GM11168 (cell line): ENCODE results near the gene GALR2.

Experiments
- in situ Hi-C: fragments of 300-500 bp; cut with MboI; formaldehyde crosslinking; loops from one replicate; pipeline ENCODE4 v1.12.0; 2022; ENCODE audit warnings: low sequenced_read_pairs; ENCODE audit not compliant: unreplicated experiment

The GALR2 gene

GRCh38 chr17:76123191-76123499 lies 48.6 kb downstream of the GALR2 start:
- in situ Hi-C loops = loop anchor here (10.0 kb wide), 1 partner anchor 52 kb away; no protein-coding TSS in a partner anchor

DNA sequence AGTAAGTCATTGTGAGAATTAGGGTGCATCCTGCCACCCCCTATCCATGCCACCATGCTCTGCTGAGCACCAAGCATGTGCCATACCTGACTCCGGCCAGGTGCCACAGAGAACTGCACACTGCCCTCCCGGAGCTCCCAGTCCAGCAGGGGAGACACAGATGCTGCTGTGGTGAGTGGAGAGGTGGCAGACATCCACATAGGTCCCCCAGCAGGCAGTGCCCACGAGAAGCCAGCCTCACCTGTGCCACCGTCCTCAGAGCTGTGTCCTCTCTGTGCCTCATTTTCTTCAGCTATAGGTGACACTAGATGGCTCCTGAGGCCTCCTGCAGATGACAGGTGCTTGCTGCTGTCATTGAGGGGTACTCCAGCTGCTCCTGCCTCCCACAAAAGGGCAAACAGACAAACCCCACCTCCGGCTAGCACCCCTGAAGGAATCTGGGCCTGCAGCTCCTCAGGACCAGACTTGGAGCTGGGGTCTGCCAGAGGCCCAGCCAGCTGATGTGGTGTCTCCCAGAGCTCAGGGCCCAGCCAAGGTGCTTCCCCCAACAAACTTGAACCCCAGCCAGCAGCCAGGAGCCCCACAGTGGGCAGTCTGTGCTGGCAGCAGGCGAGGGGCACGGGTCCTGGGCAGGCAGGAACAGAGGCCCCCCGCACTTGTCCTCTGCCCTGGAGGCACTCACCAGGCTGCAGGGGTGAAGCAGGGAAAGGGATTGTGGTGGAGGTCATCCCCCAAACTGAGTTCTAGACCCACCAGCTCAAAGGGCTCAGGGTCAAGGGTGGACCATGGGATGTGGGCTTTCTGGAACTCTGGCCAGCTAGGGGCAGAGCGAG lies 49.4 kb downstream of the GALR2 start:
- in situ Hi-C loops = loop anchor here (10.0 kb wide), 1 partner anchor 51 kb away; no protein-coding TSS in a partner anchor

DNA sequence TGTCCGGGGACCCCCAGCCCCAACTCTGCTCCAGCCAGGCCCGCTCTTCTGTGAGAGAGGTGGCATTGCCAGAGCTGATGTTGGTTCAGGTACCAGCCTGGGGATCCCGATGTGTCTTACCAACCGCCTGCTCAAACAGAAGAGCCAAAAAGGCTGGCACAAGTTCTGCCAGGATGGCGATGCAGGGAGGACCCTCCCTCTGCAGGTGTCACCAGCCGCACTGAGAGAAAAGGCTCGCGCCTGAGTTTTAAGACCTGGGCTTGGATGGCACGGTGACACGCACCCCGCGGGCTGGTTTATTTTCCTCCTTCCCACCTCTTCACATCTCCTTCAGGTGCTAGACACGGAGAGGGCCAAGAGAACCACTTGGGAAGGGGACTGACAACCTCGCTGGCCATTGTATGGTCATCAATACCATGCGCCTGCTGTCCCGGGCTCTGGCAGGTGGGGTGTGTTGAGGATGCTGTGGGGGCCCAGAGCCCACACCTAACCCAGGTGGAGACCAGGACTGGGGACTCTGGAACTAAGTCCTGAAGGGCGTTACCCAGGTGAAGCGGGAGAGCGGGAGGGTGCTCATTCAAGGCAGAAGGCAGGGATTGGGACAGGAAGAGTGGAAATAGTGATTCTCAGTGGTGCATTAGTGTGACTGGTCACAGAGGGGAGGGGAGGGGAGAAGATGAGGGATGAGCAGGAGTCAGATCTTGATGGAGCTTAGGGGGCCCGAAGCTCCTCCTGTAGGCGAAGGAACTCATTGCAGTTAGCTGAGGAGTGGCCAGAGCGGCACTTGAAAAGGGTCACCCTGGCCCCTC lies 50.2 kb downstream of the GALR2 start:
- in situ Hi-C loops = loop anchor here (10.0 kb wide), 1 partner anchor 50 kb away; no protein-coding TSS in a partner anchor

DNA sequence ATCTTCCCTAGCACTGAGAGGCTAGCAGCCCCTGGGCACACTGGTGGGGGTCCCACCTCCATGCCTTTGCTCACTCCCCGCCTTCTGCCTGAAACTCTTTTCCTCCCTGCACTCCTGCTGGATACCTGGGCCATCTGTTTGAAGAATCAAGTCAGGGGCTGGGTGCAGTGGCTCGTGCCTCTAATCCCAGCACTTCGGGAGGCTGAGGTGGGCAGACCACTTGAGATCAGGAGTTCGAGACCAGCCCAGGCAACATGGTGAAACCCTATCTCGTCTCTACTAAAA lies 50.8 kb downstream of the GALR2 start:
- in situ Hi-C loops = loop anchor here (10.0 kb wide), 1 partner anchor 49 kb away; no protein-coding TSS in a partner anchor

- in situ Hi-C loops = loop anchor here (10.0 kb wide), 1 partner anchor 49 kb away; no protein-coding TSS in a partner anchor
These were observed 51.3 kb downstream of the GALR2 start for GRCh38 chr17:76125922-76126321.
